HG03064 (cell line): ENCODE measurements around the gene ABCG1.

Experiments used
- ATAC-seq: cut with Tn5 transposase; IDR thresholded peaks from one replicate; pipeline ENCODE4 v1.9.1; 2021; ENCODE audit warnings: low read depth; ENCODE audit not compliant: unreplicated experiment

ABCG1 gene

GRCh38 chr21:42191696-42192595 lies 27.0 kb upstream of the ABCG1 start:
- ATAC-seq = no peak

- no peak for ATAC-seq
These were observed 25.7 kb upstream of the ABCG1 start for GRCh38 chr21:42193131-42193671.

DNA sequence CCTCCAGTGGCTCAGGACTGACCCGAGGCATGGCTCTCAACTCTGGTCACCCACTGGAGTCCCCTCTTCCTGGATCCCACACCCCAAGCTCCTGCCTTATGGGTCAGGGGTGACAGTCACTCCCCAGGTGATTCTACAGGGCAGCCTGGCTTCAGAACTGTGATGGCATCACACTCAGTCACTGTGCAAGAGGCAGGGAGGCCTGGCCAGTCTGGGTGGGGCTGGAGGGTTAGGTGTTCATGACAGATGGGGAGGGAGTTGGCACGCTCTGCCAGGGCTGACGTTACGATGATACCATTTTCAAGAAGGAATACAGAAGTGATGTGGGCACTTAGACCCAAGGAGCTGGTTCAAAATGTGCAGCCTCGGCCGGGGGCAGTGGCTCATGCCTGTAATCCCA lies 25.2 kb upstream of the ABCG1 start:
- no peak for ATAC-seq

GRCh38 chr21:42194863-42195262 lies 24.1 kb upstream of the ABCG1 start:
- ATAC-seq = no peak

DNA sequence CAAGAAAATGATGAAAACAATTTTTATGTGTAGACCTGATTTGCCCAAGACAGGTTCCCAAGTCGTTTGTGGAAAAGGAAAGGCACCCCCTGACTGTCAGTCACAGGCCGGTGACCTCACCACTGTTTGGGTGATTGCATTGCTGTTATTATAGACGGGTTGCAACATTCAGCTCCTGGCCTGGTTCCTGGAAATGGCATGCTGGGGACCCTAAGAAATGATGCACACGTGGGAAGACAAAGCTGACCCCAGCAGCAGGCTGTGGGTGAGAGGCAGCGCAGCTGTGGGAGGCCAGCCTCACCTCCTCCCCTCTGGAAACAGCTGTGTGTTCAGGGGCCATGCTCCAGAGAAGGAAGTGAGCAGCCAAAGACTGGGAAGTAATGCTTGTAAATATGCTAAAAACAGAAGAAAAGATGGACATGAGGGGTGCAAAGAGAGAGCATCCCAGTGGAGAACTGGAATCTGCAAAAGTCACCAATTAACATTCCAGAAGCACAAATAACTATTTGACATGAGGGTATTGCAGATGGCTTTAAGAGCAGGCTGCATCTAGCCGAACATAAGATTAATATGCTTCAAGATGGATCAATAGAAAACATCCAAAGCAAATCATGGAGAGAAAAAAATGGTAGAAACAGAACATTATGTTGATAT lies 23.4 kb upstream of the ABCG1 start:
- no peak for ATAC-seq

DNA sequence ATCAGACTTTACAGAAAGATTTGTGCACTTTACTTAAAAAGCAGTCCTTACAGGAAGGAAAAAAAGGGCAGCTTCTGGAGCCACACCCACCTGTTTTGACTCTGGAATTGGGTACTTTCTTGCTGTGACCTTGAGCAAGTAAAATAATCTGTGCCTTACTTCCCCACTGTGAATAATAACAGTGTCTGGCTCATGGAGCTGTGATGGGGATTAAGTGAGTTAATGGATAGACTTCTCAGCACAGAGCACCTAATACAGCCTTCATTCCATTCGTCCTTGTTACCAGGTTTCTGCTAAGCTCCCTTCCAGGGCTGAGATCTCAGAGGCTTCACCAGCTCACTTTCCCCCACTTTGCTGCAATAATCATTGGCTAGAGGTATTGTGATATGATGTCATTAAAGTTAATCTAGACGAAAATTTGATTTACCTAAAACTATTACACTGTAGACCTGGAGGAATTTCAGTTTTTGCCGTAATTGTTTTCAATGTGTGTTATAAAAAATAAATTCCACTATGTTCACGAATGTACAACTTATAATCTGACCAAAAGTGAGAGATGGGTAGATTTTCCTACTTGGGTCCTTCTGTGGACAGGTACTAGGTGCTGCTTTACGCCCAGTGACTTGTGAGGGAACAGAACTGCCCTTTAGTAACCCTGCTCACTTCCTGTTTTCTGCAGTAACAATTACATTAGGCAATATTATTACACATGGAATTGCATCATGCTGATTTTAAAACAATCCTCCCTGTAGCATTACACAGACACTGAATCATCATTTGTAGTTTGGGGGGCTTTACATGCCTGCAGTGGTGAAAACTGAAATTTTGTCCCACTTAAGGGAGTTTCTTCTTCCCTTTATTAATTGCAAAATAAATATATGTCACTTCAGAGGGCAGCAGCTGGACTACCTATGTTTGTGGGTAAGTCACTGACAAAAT lies 19.7 kb upstream of the ABCG1 start:
- no peak for ATAC-seq

DNA sequence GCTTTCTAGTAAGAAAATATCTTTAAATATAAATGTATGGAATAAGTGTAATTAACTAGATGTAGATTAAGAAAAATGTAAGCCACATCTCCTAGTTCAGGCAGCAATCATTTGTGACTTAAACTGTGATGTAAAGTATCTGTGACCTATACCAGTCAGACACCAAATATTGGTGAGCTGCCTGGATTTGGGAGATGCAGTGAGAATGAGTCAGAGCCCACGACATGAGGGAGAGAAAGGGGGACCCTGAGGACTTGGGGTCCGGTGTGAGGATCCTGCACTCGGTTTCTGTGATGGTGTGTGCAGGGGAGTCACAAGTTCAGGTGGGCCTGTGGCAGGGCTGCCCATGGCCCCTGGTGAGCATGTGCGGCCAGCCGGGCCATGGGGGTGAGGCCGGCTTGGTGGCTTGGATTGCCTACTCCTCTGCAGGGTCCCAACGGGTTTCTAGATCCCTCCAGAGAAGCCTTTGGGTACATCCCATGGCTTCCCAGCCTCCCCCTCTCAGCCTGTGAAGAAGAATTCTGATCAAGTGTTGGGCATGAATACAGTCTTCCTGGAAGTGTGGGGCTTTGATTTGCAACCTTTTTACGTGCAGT lies 19.0 kb upstream of the ABCG1 start:
- ATAC-seq = no peak

DNA sequence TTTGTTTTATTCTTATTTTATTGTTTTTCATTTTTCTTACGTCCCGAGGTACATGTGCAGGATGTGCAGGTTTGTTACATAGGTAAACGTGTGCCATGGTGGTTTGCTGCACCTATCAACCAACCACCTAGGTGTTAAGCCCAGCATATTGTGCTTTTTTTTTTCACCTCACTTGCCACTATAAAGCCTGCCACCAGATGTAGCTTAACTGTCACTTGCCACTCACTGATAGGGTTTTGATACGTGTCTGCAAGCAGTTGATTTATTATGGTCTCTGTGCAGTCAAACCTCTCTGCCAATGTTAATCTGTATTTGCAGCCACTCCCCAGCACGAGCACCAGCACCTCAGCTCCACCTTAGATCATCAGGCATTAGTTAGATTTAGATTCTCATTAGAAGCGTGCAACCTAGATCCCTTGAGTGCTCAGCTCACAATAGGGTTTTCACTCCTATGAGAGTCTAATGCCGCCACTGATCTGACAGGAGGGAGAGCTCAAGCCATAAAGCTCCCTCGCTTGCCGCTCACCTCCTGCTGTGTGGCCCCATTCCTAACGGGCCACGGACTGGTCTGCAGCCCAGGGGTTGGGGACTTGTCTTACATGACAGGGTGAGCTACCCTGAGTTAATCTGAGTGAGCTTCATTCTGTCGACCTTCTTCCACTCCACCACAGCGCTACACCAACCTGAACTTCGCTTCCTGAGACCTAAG lies 17.9 kb upstream of the ABCG1 start:
- no peak for ATAC-seq

GRCh38 chr21:42201615-42202161 lies 17.3 kb upstream of the ABCG1 start:
- no peak for ATAC-seq

DNA sequence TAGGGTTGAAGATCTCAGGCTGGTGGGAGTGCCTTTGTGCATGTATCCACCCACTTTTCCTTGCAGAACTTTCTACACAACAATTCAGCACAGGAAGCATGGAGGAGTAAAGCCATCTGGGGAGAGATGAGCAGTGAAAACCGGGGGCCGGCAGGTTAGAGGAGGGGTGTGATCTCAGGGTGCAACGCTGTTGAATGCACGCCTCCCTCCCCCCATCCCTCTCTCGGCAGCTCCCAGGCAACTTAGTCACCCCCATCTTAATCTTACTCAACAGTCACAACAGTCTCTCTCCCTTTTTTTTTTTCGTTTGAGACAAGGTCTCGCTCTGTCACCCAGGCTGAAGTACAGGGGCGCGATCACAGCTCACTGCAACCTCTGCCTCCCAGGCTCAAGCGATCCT lies 16.6 kb upstream of the ABCG1 start:
- no peak for ATAC-seq

- no peak for ATAC-seq
These were observed 15.6 kb upstream of the ABCG1 start for GRCh38 chr21:42203321-42203720.

DNA sequence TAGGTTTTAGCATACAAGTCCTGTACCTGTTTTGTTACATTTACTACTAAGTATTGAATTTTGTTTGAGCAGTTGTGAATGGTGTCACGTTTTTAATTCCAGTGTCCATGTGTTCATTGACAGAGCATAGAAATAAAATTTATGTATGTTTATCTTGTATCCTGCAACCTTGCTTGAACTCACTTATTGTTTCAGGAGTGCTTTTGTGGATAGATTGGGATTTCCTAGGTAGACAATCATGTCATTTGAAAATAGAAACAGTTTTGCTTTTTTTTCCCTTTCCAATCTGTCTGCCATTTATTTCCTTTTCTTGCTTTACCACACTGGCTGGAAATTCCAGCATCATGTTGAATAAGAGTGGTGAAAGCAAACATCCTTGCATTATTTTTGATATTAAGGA lies 15.0 kb upstream of the ABCG1 start:
- no peak for ATAC-seq

DNA sequence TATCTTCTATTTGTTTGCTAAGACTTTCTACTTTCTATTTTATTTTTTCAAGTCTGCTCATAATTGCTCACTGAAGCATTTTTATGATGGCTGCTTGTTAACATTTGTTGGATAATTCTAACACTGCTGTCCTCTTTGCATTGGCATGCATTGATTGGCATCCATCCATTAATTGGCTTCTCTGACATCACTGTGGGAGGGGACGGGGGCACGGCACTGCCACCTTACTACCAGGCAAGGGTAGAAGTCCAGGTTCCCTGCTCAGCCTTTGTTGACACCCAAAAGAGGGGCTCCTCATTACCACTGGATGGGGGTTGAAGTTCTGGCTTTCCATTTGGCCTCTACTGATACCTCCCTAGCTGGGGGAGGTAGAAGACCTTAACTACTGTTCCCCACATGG lies 11.5 kb upstream of the ABCG1 start:
- ATAC-seq = no peak

DNA sequence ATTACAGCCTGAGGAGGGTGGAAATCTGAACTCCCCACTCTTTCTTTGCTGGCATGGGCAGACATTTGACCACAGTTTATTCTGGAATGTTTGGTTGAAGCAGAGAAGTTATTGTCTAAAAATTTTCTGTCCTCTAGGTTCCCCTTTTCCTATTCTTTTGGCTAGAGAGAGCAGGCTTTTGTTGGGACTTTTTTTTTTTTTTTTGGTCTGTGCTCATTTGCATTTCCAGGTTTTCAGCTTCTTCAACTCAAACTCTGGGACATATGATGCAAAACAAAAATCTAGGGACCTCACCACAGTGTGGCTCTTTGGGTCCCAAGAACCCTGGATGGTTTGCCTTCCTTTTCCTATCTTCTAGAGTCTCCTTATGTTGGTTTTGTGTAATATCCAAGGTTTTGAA lies 10.9 kb upstream of the ABCG1 start:
- no peak for ATAC-seq

- ATAC-seq = no peak
These were observed 10.0 kb upstream of the ABCG1 start for GRCh38 chr21:42208801-42209490.

DNA sequence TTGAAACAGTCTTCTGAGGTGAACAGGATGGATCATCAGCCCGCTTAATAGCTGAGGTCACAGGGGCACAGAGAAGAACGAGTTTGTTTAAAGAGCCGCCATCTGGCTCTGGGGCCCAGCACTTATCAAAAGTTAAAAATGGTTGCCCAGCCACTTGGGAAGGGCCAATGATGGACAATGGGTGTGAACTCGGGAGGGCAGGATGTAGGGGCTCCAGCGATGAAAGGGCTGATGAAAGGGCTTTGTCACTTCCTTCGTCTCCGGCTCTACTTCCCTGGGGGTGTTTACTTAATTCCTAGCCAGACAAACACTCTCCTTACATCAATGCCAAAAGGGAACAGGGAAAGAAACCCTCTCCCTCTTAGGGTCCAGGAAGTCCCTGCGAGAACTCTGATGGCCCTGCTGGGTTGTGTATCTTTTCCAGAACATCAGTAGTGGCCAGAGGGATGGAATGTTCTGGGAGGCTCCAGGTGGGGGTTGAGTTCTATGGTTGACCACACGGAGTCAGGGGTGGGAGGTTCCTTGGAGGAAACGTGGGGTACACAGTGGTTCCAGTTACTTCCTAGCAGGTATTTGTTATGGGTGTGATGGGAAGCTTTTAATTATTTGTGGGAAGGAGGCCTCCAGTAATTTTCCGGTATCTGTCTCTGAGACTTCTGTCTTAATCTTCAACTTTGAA lies 9.0 kb upstream of the ABCG1 start:
- ATAC-seq = no peak

- ATAC-seq = no peak
These were observed 6.7 kb upstream of the ABCG1 start for GRCh38 chr21:42212266-42212665.

DNA sequence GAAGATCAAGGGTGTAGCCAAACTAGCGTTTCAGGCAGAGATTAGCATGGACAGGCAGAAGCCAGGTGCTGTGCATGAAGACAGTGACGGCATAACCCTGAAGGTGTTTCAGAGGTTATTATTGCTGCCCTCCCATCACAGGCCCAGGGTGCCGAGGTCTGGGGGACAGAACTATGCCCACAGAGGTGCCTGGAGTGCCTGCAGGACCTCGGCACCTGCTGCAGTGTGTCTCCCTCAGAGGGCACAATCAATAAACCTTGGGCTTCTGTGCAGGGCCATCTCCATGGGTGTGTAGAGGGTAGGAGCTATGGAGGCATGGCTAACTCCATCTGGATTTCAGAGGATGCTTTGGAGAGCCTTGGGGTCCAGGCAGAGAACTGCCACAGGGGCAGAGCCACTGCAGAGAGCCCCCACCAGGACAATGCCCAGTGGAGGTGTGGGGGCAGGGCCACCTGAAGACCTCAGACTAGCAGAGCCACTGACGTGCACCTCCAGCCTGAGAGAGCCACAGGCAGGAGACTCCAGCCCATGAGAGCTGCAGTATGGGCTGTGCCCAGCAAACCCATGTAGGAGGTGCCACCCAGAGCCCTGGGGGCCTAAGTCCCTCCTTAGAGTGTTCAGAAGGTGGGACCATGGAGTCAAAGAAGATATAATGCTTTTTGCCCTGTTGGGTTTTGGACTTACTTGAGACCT lies 5.7 kb upstream of the ABCG1 start:
- ATAC-seq = no peak
